KMS-11 (cell line): Measurements from ENCODE around the gene EIF4EBP2.

Experiments used
- H2AFZ ChIP-seq: fragments of 200-600 bp; sonication (generic); 2 replicates; pipeline ENCODE4 v1.6.1; 2016; ENCODE audit warnings: antibody characterized with exemption, mixed run types, low read depth
- H3K27ac ChIP-seq: fragments of 200-600 bp; sonication (generic); 2 replicates; pipeline ENCODE4 v1.6.1; 2016; ENCODE audit warnings: mild to moderate bottlenecking, mixed run types
- H3K27me3 ChIP-seq: fragments of 200-600 bp; sonication (generic); 2 replicates; pipeline ENCODE4 v1.6.1; 2017; ENCODE audit warnings: mild to moderate bottlenecking, low read depth, mixed run types, moderate library complexity; ENCODE audit not compliant: insufficient read depth
- H3K36me3 ChIP-seq: fragments of 200-600 bp; sonication (generic); 2 replicates; pipeline ENCODE4 v1.6.1; 2017; ENCODE audit warnings: mild to moderate bottlenecking, mixed run types; ENCODE audit not compliant: insufficient read depth
- H3K4me1 ChIP-seq: fragments of 200-600 bp; sonication (generic); 2 replicates; pipeline ENCODE4 v1.6.1; 2016; ENCODE audit warnings: mild to moderate bottlenecking, low read depth, mixed run types; ENCODE audit not compliant: poor library complexity, severe bottlenecking
- H3K4me2 ChIP-seq: fragments of 200-600 bp; sonication (generic); 2 replicates; pipeline ENCODE4 v1.7.0; 2016; ENCODE audit warnings: mild to moderate bottlenecking, mixed run types
- H3K4me3 ChIP-seq: fragments of 200-600 bp; sonication (generic); IDR thresholded peaks from 2 replicates; pipeline ENCODE4 v1.6.1; 2017; ENCODE audit warnings: low read depth, low read length, mixed read lengths; ENCODE audit not compliant: insufficient read depth
- H3K79me2 ChIP-seq: fragments of 200-600 bp; sonication (generic); 2 replicates; pipeline ENCODE4 v1.6.1; 2016; ENCODE audit warnings: low read depth, mixed run types; ENCODE audit not compliant: insufficient read depth
- H3K9ac ChIP-seq: fragments of 200-600 bp; sonication (generic); 2 replicates; pipeline ENCODE4 v1.6.1; 2016; ENCODE audit warnings: mild to moderate bottlenecking, mixed run types
- H4K20me1 ChIP-seq: fragments of 200-600 bp; sonication (generic); 2 replicates; pipeline ENCODE4 v1.6.1; 2016; ENCODE audit warnings: mild to moderate bottlenecking, mixed run types; ENCODE audit not compliant: insufficient read depth
- CTCF ChIP-seq: fragments of 200-600 bp; sonication (generic); conservative IDR thresholded peaks from 2 replicates; pipeline ENCODE4 v1.6.1; 2017; ENCODE audit warnings: low read depth, mild to moderate bottlenecking, antibody characterized with exemption, low read length, moderate library complexity, mixed read lengths

EIF4EBP2 gene

GRCh38 chr10:70457759-70458305 is 53.9 kb downstream of the EIF4EBP2 start:
- Histone ChIP-seq H3K9ac (no peak overlapping the region), H3K4me2 (no peak overlapping the region), H3K4me1 (no peaks in the 10 kb centered on the region), H3K27me3 (no peaks in the 10 kb centered on the region), H4K20me1 (no peaks in the 10 kb centered on the region), H2AFZ (no peak overlapping the region), H3K36me3 (no peaks in the 10 kb centered on the region), H3K79me2 (no peaks in the 10 kb centered on the region), H3K27ac (no peak overlapping the region), H3K4me3 (no peak overlapping the region)
- no peak for TF ChIP-seq CTCF

- no peak for TF ChIP-seq CTCF
- no peak overlapping the region for H3K9ac ChIP-seq
- no peaks in the 10 kb centered on the region for H3K79me2 ChIP-seq
- H3K36me3 ChIP-seq, result no peaks in the 10 kb centered on the region
- H3K27ac ChIP-seq, result no peak overlapping the region
- H3K4me3 ChIP-seq, result no peak overlapping the region
- no peaks in the 10 kb centered on the region for H3K27me3 ChIP-seq
- no peaks in the 10 kb centered on the region for H4K20me1 ChIP-seq
- no peak overlapping the region for H3K4me2 ChIP-seq
- no peaks in the 10 kb centered on the region for H3K4me1 ChIP-seq
- no peak overlapping the region for H2AFZ ChIP-seq
Measured at GRCh38 chr10:70458329-70459060, 54.5 kb downstream of the EIF4EBP2 start.

GRCh38 chr10:70459061-70459773 is 55.3 kb downstream of the EIF4EBP2 start:
- H4K20me1 ChIP-seq, result no peaks in the 10 kb centered on the region
- H3K79me2 ChIP-seq, result no peaks in the 10 kb centered on the region
- H2AFZ ChIP-seq, result no peak overlapping the region
- no peak overlapping the region for H3K9ac ChIP-seq
- no peak overlapping the region for H3K4me2 ChIP-seq
- H3K4me3 ChIP-seq, result no peak overlapping the region
- TF ChIP-seq CTCF, result no peak
- no peaks in the 10 kb centered on the region for H3K27me3 ChIP-seq
- H3K36me3 ChIP-seq, result no peaks in the 10 kb centered on the region
- H3K27ac ChIP-seq, result no peak overlapping the region
- no peaks in the 10 kb centered on the region for H3K4me1 ChIP-seq

- no peak for TF ChIP-seq CTCF
- H2AFZ ChIP-seq, result no peak overlapping the region
- no peak overlapping the region for H3K4me3 ChIP-seq
- no peaks in the 10 kb centered on the region for H4K20me1 ChIP-seq
- H3K27me3 ChIP-seq, result no peaks in the 10 kb centered on the region
- H3K4me1 ChIP-seq, result no peaks in the 10 kb centered on the region
- no peak overlapping the region for H3K9ac ChIP-seq
- no peak overlapping the region for H3K4me2 ChIP-seq
- no peaks in the 10 kb centered on the region for H3K79me2 ChIP-seq
- H3K36me3 ChIP-seq, result no peaks in the 10 kb centered on the region
- H3K27ac ChIP-seq, result no peak overlapping the region
Measured at GRCh38 chr10:70459774-70460490, 56.0 kb downstream of the EIF4EBP2 start.
